Mucosa of stomach (tissue), 1 donor: ENCODE data around the gene MSRB2.
"Not testable (repeated sequence)": the region's sequence is repeated elsewhere in the genome, so short reads cannot be mapped to it uniquely, and the experiment has no call there.

Experiments
- H3K27me3 ChIP-seq: one replicate; pipeline ENCODE4 v1.7.0; 2013; ENCODE audit warnings: mild to moderate bottlenecking, low read length; ENCODE audit not compliant: control insufficient read depth, insufficient read depth
- H3K36me3 ChIP-seq: one replicate; pipeline ENCODE4 v1.7.0; 2013; ENCODE audit warnings: low read length; ENCODE audit not compliant: control insufficient read depth, insufficient read depth
- H3K4me1 ChIP-seq: one replicate; pipeline ENCODE4 v1.7.0; 2013; ENCODE audit warnings: mild to moderate bottlenecking, low read length; ENCODE audit not compliant: control insufficient read depth, insufficient read depth
- H3K4me3 ChIP-seq: one replicate; pipeline ENCODE4 v1.7.0; 2013; ENCODE audit warnings: low read length
- H3K9ac ChIP-seq: one replicate; pipeline ENCODE4 v1.7.0; 2013; ENCODE audit warnings: mild to moderate bottlenecking, low read length, moderate library complexity
- H3K9me3 ChIP-seq: one replicate; pipeline ENCODE4 v1.7.0; 2013; ENCODE audit warnings: mild to moderate bottlenecking, low read length, moderate library complexity; ENCODE audit not compliant: control insufficient read depth
- donor health status: Pancreatic carcinoma.

MSRB2 gene

GRCh38 chr10:23063045-23063972 lies 32.1 kb upstream of the MSRB2 start:
- H3K36me3 ChIP-seq, result no peaks in the 10 kb centered on the region
- no peak overlapping the region for H3K9ac ChIP-seq
- H3K27me3 ChIP-seq, result no peaks in the 10 kb centered on the region
- peaks cover 37% of the 10 kb centered on the region for H3K4me1 ChIP-seq
- H3K9me3 ChIP-seq, result no peaks in the 10 kb centered on the region
- H3K4me3 ChIP-seq, result no peak overlapping the region

- H3K27me3 ChIP-seq, result no peaks in the 10 kb centered on the region
- H3K4me3 ChIP-seq, result no peak overlapping the region
- H3K9me3 ChIP-seq, result no peaks in the 10 kb centered on the region
- H3K9ac ChIP-seq, result no peak overlapping the region
- no peaks in the 10 kb centered on the region for H3K36me3 ChIP-seq
- peaks cover 37% of the 10 kb centered on the region for H3K4me1 ChIP-seq
Observed at GRCh38 chr10:23063973-23064812, 31.2 kb upstream of the MSRB2 start.

GRCh38 chr10:23064813-23065114 lies 30.6 kb upstream of the MSRB2 start:
- not testable (repeated sequence) for H3K36me3 ChIP-seq, H3K27me3 ChIP-seq, H3K9me3 ChIP-seq, H3K4me3 ChIP-seq, H3K9ac ChIP-seq
- H3K4me1 ChIP-seq, result peaks cover 37% of the 10 kb centered on the region

GRCh38 chr10:23065181-23065948 lies 30.0 kb upstream of the MSRB2 start:
- H3K9ac ChIP-seq, result no peak overlapping the region

GRCh38 chr10:23067337-23067736 lies 28.0 kb upstream of the MSRB2 start:
- peaks cover 32% of the 10 kb centered on the region for H3K4me1 ChIP-seq
- H3K27me3 ChIP-seq, result no peaks in the 10 kb centered on the region
- H3K4me3 ChIP-seq, result no peak overlapping the region
- H3K9me3 ChIP-seq, result no peaks in the 10 kb centered on the region
- H3K36me3 ChIP-seq, result no peaks in the 10 kb centered on the region
- H3K9ac ChIP-seq, result no peak overlapping the region

More at GRCh38 chr10:23065181-23065948, 30.0 kb upstream of the MSRB2 start:
- Histone ChIP-seq H3K4me3 (no peak overlapping the region), H3K9me3 (no peaks in the 10 kb centered on the region), H3K36me3 (no peaks in the 10 kb centered on the region), H3K27me3 (no peaks in the 10 kb centered on the region), H3K4me1 (peaks cover 37% of the 10 kb centered on the region)

GRCh38 chr10:23067939-23068775 lies 27.2 kb upstream of the MSRB2 start:
- Histone ChIP-seq H3K4me3 (no peak overlapping the region), H3K9ac (no peak overlapping the region), H3K36me3 (no peaks in the 10 kb centered on the region), H3K9me3 (no peaks in the 10 kb centered on the region), H3K27me3 (no peaks in the 10 kb centered on the region), H3K4me1 (peaks cover 28% of the 10 kb centered on the region)

- peaks cover 19% of the 10 kb centered on the region for H3K4me1 ChIP-seq
- no peaks in the 10 kb centered on the region for H3K9me3 ChIP-seq
- H3K9ac ChIP-seq, result no peak overlapping the region
- H3K4me3 ChIP-seq, result no peak overlapping the region
- no peaks in the 10 kb centered on the region for H3K27me3 ChIP-seq
- no peaks in the 10 kb centered on the region for H3K36me3 ChIP-seq
Observed at GRCh38 chr10:23069019-23069815, 26.2 kb upstream of the MSRB2 start.

- H3K9me3 ChIP-seq, H3K9ac ChIP-seq, H3K4me3 ChIP-seq, H3K4me1 ChIP-seq, H3K27me3 ChIP-seq, H3K36me3 ChIP-seq: not testable (repeated sequence)
Observed at GRCh38 chr10:23070092-23070912, 25.1 kb upstream of the MSRB2 start.

- Histone ChIP-seq H3K4me1 (peaks cover 3% of the 10 kb centered on the region), H3K4me3 (no peak overlapping the region), H3K9me3 (no peaks in the 10 kb centered on the region), H3K36me3 (no peaks in the 10 kb centered on the region), H3K27me3 (no peaks in the 10 kb centered on the region), H3K9ac (no peak overlapping the region)
Observed at GRCh38 chr10:23070913-23071218, 24.5 kb upstream of the MSRB2 start.

GRCh38 chr10:23072593-23072992 lies 22.8 kb upstream of the MSRB2 start:
- not testable (repeated sequence) for H3K4me1 ChIP-seq, H3K27me3 ChIP-seq, H3K9ac ChIP-seq, H3K4me3 ChIP-seq, H3K36me3 ChIP-seq, H3K9me3 ChIP-seq
